ENCODE data around the gene SMIM33.

The SMIM33 gene

DNA sequence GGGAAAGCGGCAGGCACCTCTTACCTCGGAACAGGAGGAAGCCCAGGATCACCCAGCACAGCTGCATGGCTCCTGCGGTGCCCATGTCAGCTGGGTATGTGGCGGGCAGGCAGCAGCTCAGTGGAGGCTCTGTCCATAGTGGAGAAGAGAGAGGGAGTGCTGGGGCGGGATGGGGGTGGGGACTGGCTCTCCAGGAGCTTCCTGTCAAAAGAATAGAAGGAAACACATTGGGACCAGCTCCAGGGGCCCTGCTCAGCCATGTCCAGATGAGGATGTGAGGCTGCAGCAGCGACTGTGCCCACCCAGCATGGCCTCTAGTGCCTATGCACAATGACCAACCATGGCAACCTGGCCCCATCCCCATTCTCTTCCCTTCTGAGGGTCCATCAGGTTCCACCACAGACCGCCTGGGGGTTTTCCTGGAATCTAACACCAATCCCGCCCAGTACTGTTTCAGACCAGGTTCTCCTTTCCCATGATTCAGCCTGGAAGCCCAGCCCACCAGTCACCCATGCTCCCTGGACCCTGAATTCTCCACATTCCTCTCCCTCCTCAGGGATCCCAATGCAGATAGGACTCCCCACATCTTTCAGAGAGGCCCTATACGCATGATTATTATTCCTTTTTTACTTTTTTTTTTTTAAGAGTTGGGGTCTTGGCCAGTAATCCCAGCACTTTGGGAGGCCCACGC, 8.1 kb upstream of the SMIM33 start, which contains the start of gene ECSCR:
Gene ECSCR, minus strand, starts transcription at position 158 of the 691 bp plus-strand sequence. Its CDS starts 73 bp downstream, at position 85.
- no peaks in the 10 kb centered on the region for H3K27me3 ChIP-seq
- TF ChIP-seq, protein P1, sequence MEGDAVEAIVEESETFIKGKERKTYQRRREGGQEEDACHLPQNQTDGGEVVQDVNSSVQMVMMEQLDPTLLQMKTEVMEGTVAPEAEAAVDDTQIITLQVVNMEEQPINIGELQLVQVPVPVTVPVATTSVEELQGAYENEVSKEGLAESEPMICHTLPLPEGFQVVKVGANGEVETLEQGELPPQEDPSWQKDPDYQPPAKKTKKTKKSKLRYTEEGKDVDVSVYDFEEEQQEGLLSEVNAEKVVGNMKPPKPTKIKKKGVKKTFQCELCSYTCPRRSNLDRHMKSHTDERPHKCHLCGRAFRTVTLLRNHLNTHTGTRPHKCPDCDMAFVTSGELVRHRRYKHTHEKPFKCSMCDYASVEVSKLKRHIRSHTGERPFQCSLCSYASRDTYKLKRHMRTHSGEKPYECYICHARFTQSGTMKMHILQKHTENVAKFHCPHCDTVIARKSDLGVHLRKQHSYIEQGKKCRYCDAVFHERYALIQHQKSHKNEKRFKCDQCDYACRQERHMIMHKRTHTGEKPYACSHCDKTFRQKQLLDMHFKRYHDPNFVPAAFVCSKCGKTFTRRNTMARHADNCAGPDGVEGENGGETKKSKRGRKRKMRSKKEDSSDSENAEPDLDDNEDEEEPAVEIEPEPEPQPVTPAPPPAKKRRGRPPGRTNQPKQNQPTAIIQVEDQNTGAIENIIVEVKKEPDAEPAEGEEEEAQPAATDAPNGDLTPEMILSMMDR (IDR thresholded peaks at IDR 0.05): no peak
- no peak within 1 kb of the TSS for H3K27ac ChIP-seq
- H3K4me3 ChIP-seq (ENCODE audit: low read depth in 1 of 2, low read length in 1 of 2): no peak within 1 kb of the TSS
- H3K9me3 ChIP-seq: no peaks in the 10 kb centered on the region
- no peaks in the 10 kb centered on the region for H3K36me3 ChIP-seq
- peaks cover 0 to 2% of the 10 kb centered on the region in 2 experiments for H3K4me1 ChIP-seq (ENCODE audit: control insufficient read depth in 1 of 2, insufficient read depth in 1 of 2, low read depth in 1 of 2, low read length in 1 of 2)

DNA sequence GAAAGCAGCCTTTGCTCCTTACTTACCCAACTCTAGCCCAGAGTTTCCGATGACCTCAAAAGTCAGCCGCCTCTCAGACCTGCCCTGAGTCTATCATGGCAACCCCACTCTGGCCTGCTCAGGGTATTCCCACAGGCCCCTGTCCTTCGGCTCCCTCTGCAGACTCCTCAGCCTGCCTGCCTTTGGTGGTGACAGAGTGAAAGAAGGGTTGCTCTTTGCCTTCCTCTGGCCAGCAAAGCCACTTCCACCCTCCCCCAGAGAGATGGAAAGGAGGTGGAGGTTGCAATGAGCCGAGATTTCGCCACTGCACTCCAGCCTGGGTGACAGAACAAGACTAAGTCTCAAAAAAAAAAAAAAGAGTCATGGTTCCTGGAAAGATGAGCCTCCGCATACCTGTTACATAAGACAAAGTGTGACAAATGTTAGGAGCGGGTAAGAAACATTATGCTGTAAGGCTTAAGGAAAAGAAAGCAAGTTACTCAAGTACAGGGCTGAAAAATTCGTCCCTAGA, 2.3 kb upstream of the SMIM33 start:
- H3K4me3 ChIP-seq (ENCODE audit: low read depth in 1 of 2, low read length in 1 of 2): no peak overlapping the region
- peaks cover 50 to 53% of the 10 kb centered on the region in 2 experiments for H3K4me1 ChIP-seq (ENCODE audit: control insufficient read depth in 1 of 2, insufficient read depth in 1 of 2, low read depth in 1 of 2, low read length in 1 of 2)
- no peaks in the 10 kb centered on the region for H3K27me3 ChIP-seq
- H3K36me3 ChIP-seq: no peaks in the 10 kb centered on the region
- no peaks in the 10 kb centered on the region for H3K9me3 ChIP-seq
- TF ChIP-seq, protein P1 (IDR thresholded peaks at IDR 0.05): no peak
- peak overlapping the region; percentile 63 for H3K27ac ChIP-seq

DNA sequence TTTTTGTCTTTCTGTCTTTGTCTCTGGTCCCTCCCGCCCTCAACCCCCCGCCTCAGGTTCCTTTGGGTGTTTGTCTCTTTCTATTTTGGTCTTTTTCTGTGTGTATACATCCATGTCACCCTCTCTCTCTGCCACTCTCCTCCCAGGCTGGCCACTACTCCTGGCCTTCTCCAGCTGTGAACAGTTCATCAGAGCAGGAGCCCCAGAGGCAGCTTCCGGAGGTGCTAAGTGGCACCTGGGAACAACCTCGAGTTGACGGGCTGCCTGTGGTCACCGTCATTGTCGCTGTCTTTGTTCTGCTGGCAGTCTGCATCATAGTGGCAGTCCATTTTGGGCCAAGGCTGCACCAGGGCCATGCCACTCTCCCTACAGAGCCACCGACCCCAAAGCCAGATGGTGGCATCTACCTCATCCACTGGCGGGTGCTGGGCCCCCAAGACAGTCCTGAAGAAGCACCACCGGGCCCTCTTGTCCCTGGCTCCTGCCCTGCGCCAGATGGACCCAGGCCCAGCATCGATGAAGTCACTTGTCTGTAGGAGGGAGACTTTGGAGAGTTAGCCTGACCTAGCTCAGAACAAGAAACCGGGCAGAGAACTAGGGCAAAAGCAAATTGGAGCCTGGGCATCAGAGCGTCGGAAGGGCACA, 1.7 kb downstream of the SMIM33 start:
- no peak overlapping the region for H3K27ac ChIP-seq
- H3K9me3 ChIP-seq: no peaks in the 10 kb centered on the region
- TF ChIP-seq, protein P1 (IDR thresholded peaks at IDR 0.05): no peak
- no peaks in the 10 kb centered on the region for H3K36me3 ChIP-seq
- peaks cover 80% of the 10 kb centered on the region in 2 experiments for H3K4me1 ChIP-seq (ENCODE audit: control insufficient read depth in 1 of 2, insufficient read depth in 1 of 2, low read depth in 1 of 2, low read length in 1 of 2)
- H3K27me3 ChIP-seq: no peaks in the 10 kb centered on the region
- H3K4me3 ChIP-seq (ENCODE audit: low read depth in 1 of 2, low read length in 1 of 2): no peak overlapping the region

DNA sequence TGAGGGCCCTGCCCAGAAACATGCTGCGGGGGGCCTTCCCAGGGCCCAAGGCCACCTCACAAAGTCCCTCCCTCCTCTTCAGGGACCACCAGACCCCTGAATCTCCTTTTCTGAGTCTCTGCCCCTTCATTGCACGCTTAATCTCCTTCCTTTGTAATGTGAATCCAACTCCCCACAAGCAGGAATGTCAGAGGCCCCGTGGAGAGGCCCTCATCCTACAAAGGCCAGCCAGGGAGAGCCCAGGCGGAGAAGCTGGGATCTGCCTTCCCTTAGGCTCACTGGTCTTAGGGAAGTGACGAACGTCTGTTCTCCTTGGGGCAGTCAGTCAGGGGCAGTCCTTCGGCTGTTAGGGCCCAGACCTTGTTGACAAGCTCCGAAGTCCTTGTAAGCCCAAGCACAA, 2.3 kb downstream of the SMIM33 start:
- TF ChIP-seq, protein P1 (IDR thresholded peaks at IDR 0.05): no peak
- Histone ChIP-seq H3K4me1 (ENCODE audit: control insufficient read depth in 1 of 2, insufficient read depth in 1 of 2, low read depth in 1 of 2, low read length in 1 of 2) (peaks cover 78% of the 10 kb centered on the region in 2 experiments), H3K27me3 (no peaks in the 10 kb centered on the region), H3K4me3 (ENCODE audit: low read depth in 1 of 2, low read length in 1 of 2) (no peak overlapping the region), H3K9me3 (no peaks in the 10 kb centered on the region), H3K36me3 (no peaks in the 10 kb centered on the region), H3K27ac (no peak overlapping the region)

DNA sequence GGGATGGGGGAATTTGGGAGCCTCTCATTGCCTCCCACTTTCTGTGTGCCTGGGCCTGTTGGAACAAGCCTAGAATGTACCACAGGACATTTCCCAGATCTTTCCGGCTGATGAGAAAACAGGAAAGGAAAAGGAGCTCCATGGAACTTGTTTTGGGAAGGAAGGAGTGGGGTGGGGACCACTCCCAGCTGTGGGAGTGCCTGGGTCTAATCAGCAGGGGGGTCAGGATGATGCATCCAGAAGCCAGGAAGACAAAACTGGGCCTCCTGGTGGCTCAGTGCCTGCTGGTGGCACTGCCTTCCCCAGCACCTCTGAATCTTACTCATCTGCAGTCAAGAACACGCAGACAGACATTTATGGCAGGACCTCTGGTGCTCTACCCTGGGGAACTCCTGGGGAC, 2.8 kb downstream of the SMIM33 start:
- peaks cover 73% of the 10 kb centered on the region in 2 experiments for H3K4me1 ChIP-seq (ENCODE audit: control insufficient read depth in 1 of 2, insufficient read depth in 1 of 2, low read depth in 1 of 2, low read length in 1 of 2)
- TF ChIP-seq, protein P1 (IDR thresholded peaks at IDR 0.05): no peak
- H3K9me3 ChIP-seq: no peaks in the 10 kb centered on the region
- no peaks in the 10 kb centered on the region for H3K27me3 ChIP-seq
- no peak overlapping the region for H3K27ac ChIP-seq
- no peaks in the 10 kb centered on the region for H3K36me3 ChIP-seq
- no peak overlapping the region for H3K4me3 ChIP-seq (ENCODE audit: low read depth in 1 of 2, low read length in 1 of 2)

Measured in neutrophil (primary cell).